ENCODE measurements around the gene C22orf23. TPM values are rescaled to one million over a fixed set of nuclear protein-coding genes. Genes with fewer than 3 reads are reported as not detected.
A peak's percentile ranks its signal among the peaks of the same experiment; 100 is the strongest.

The C22orf23 gene
- total RNA-seq, 1 donor from 2014 or later = 0.79 TPM

- no peaks in the 10 kb centered on the region for H3K27me3 Mint-ChIP-seq (ENCODE audit: low read depth)
- no peaks in the 10 kb centered on the region for H3K9me3 Mint-ChIP-seq
Observed at GRCh38 chr22:37932821-37933578, 20.4 kb downstream of the C22orf23 start.

GRCh38 chr22:37932401-37932800 is 21.0 kb downstream of the C22orf23 start:
- Mint-ChIP-seq H3K4me3 (no peak overlapping the region), H3K9me3 (no peaks in the 10 kb centered on the region), H3K4me1 (peaks cover 8% of the 10 kb centered on the region), H3K27ac (ENCODE audit: unreplicated experiment) (no peak overlapping the region), H3K27me3 (ENCODE audit: low read depth) (no peaks in the 10 kb centered on the region), H3K36me3 (ENCODE audit: low read depth) (peaks cover 6% of the 10 kb centered on the region)
- no peak for TF ChIP-seq CTCF (conservative IDR thresholded peaks at IDR 0.05)
- DNase-seq (ENCODE audit: low read depth, low spot score) = no peak

More at GRCh38 chr22:37932821-37933578, 20.4 kb downstream of the C22orf23 start:
- no peak for TF ChIP-seq CTCF (conservative IDR thresholded peaks at IDR 0.05)
- H3K36me3 Mint-ChIP-seq (ENCODE audit: low read depth) = peaks cover 6% of the 10 kb centered on the region
- no peak overlapping the region for H3K4me3 Mint-ChIP-seq
- peaks cover 8% of the 10 kb centered on the region for H3K4me1 Mint-ChIP-seq
- no peak overlapping the region for H3K27ac Mint-ChIP-seq (ENCODE audit: unreplicated experiment)
- DNase-seq (ENCODE audit: low read depth, low spot score) = no peak

GRCh38 chr22:37931893-37932389 is 21.5 kb downstream of the C22orf23 start:
- DNase-seq (ENCODE audit: low read depth, low spot score) = no peak
- Mint-ChIP-seq H3K9me3 (no peaks in the 10 kb centered on the region), H3K4me3 (no peak overlapping the region), H3K27ac (ENCODE audit: unreplicated experiment) (no peak overlapping the region), H3K4me1 (peaks cover 8% of the 10 kb centered on the region), H3K36me3 (ENCODE audit: low read depth) (peaks cover 6% of the 10 kb centered on the region), H3K27me3 (ENCODE audit: low read depth) (no peaks in the 10 kb centered on the region)
- TF ChIP-seq CTCF (conservative IDR thresholded peaks at IDR 0.05) = no peak

- H3K4me1 Mint-ChIP-seq = peaks cover 8% of the 10 kb centered on the region
- H3K27me3 Mint-ChIP-seq (ENCODE audit: low read depth) = no peaks in the 10 kb centered on the region
- peak overlapping the region; percentile 27 for H3K27ac Mint-ChIP-seq (ENCODE audit: unreplicated experiment)
- H3K9me3 Mint-ChIP-seq = no peaks in the 10 kb centered on the region
- H3K36me3 Mint-ChIP-seq (ENCODE audit: low read depth) = peaks cover 6% of the 10 kb centered on the region
- DNase-seq (ENCODE audit: low read depth, low spot score) = no peak
- H3K4me3 Mint-ChIP-seq = no peak overlapping the region
- no peak for TF ChIP-seq CTCF (conservative IDR thresholded peaks at IDR 0.05)
Observed at GRCh38 chr22:37930952-37931440, 22.4 kb downstream of the C22orf23 start.

- DNase-seq (ENCODE audit: low read depth, low spot score) = no peak
- H3K9me3 Mint-ChIP-seq = no peaks in the 10 kb centered on the region
- no peak overlapping the region for H3K4me3 Mint-ChIP-seq
- H3K4me1 Mint-ChIP-seq = peaks cover 8% of the 10 kb centered on the region
- no peak overlapping the region for H3K27ac Mint-ChIP-seq (ENCODE audit: unreplicated experiment)
- H3K27me3 Mint-ChIP-seq (ENCODE audit: low read depth) = no peaks in the 10 kb centered on the region
- peak; percentile 38 for TF ChIP-seq CTCF (conservative IDR thresholded peaks at IDR 0.05)
- peaks cover 6% of the 10 kb centered on the region for H3K36me3 Mint-ChIP-seq (ENCODE audit: low read depth)
Observed at GRCh38 chr22:37930270-37930951, 23.0 kb downstream of the C22orf23 start.
